GM12891 (cell line): Measurements from ENCODE around the gene CDS2.

Experiments
- PAX5 ChIP-seq: IDR thresholded peaks from 2 replicates; pipeline ENCODE4 v1.6.1; 2011; ENCODE audit warnings: low read length, moderate library complexity, mild to moderate bottlenecking; ENCODE audit not compliant: insufficient read depth, severe bottlenecking
- POLR2A ChIP-seq: IDR thresholded peaks from 2 replicates; pipeline ENCODE4 v1.6.1; 2011; ENCODE audit warnings: low read depth, low read length, control low read depth
- POLR2AphosphoS5 ChIP-seq: IDR thresholded peaks from 2 replicates; pipeline ENCODE4 v1.6.1; 2011; ENCODE audit warnings: low read depth, low read length, control low read depth
- POU2F2 ChIP-seq: IDR thresholded peaks from 2 replicates; pipeline ENCODE4 v1.6.1; 2011; ENCODE audit warnings: low read depth, mild to moderate bottlenecking, control low read depth, low read length, moderate library complexity
- SPI1 ChIP-seq: IDR thresholded peaks from 2 replicates; pipeline ENCODE4 v1.6.1; 2011; ENCODE audit warnings: low read depth, low read length, control low read depth
- TAF1 ChIP-seq: IDR thresholded peaks from 2 replicates; pipeline ENCODE4 v1.6.1; 2011; ENCODE audit warnings: low read depth, low read length, control low read depth

GRCh38 chr20:5116875-5117274 is 9.9 kb upstream of the CDS2 start:
- no peak for TF ChIP-seq POLR2A
- no peak for TF ChIP-seq POLR2AphosphoS5
- no peak for TF ChIP-seq TAF1
- no peak for TF ChIP-seq SPI1
- TF ChIP-seq POU2F2, result no peak
- TF ChIP-seq PAX5, result no peak
